Lower lobe of right lung (tissue), 2 donors: ENCODE results near the gene COL18A1. TPM values are rescaled to one million over a fixed set of nuclear protein-coding genes. Genes with fewer than 3 reads are reported as not detected.

Experiments used
- ATAC-seq, 2 donors: fragments of 200-7000 bp; cut with Tn5 transposase; one replicate each; pipeline ENCODE4 v1.9.1; 2020 to 2022; ENCODE audit warnings: mild to moderate bottlenecking in 2 of 2, moderate library complexity in 2 of 2
- DNase-seq: peaks from one replicate; pipeline ENCODE4 v3.0.0-alpha.2; 2020
- H3K27ac ChIP-seq: fragments of 200-600 bp; one replicate; pipeline ENCODE4 v1.8.0; 2022
- H3K27me3 ChIP-seq: fragments of 200-600 bp; one replicate; pipeline ENCODE4 v1.8.0; 2022; ENCODE audit warnings: low read depth
- H3K36me3 ChIP-seq: fragments of 200-600 bp; one replicate; pipeline ENCODE4 v1.8.0; 2022; ENCODE audit warnings: mild to moderate bottlenecking
- H3K4me1 ChIP-seq: fragments of 200-600 bp; one replicate; pipeline ENCODE4 v1.8.0; 2022
- H3K4me3 ChIP-seq: fragments of 200-600 bp; one replicate; pipeline ENCODE4 v1.8.0; 2022; ENCODE audit warnings: mild to moderate bottlenecking
- H3K9me3 ChIP-seq: fragments of 200-600 bp; one replicate; pipeline ENCODE4 v1.8.0; 2022
- intact Hi-C: fragments of 100-400 bp; cut with DNase I; formaldehyde crosslinking; loops from one replicate; pipeline ENCODE4 v1.11.0; 2022
- total RNA-seq: library from RNA; stranded (reverse); fragmentation: NEBNext Ultra II Directional; extraction: Animal tissue kit (Norgen Biotek cat#: 25700); gene quantifications from one replicate; pipeline ENCODE4 v1.2.1, GENCODE V29; 2021
- TF ChIP-seq, protein P1 (sequence below): fragments of 200-600 bp; IDR thresholded peaks from one replicate; pipeline ENCODE4 v1.8.0; 2022; ENCODE audit warnings: antibody characterized with exemption, mild to moderate bottlenecking
- donor health status: DM: no; HTN: yes; CAD: no; lungs with severe emphysema.

The COL18A1 gene
- total RNA-seq, 1 donor from 2014 or later, result 45.1 TPM

DNA sequence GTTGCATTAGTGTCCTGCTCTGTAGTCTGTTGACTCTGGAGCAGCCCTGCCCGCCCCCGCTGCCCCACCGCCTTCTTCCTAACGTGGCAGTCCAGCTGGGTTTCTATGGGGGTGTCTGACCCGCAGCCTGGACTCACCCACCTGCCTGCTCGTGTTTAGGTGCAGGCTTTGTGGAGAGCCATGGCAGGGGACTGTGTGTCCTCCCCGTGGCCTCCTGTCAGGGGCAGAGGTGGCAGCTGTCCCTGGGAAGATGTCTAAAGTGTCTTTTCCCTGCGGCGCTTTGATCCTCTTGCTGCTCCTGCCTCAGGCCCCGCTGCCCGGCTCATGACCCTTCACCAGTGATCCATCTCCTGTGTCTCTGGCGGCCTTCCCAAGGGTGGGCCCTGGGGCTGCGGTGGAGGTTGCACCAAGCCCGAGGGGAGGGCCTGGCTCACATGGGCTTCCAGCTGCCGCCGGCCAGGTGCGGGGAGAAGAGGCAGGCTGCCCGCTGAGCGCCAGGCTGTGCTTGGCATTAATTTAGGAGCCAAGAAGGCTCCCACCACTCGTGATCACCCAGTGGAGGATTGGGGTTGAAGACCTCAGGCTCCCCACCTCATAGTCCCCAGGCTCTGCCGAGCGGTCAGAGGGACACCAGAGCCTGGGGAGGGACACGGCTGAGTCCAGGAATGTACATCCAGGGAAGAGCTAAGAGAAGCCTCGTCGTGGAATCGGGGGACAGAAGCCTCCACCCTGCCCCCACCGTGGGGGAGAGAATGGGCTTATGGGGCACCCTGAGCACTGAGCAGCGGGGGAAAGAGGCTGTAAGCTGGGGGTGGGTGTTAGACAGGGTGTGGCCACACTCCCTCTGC lies 44.1 kb downstream of the COL18A1 start:
- Histone ChIP-seq H3K27me3 (no peaks in the 10 kb centered on the region), H3K9me3 (no peaks in the 10 kb centered on the region), H3K27ac (no peak overlapping the region), H3K36me3 (no peaks in the 10 kb centered on the region), H3K4me3 (no peak overlapping the region), H3K4me1 (peaks cover 4% of the 10 kb centered on the region)
- TF ChIP-seq, protein P1, sequence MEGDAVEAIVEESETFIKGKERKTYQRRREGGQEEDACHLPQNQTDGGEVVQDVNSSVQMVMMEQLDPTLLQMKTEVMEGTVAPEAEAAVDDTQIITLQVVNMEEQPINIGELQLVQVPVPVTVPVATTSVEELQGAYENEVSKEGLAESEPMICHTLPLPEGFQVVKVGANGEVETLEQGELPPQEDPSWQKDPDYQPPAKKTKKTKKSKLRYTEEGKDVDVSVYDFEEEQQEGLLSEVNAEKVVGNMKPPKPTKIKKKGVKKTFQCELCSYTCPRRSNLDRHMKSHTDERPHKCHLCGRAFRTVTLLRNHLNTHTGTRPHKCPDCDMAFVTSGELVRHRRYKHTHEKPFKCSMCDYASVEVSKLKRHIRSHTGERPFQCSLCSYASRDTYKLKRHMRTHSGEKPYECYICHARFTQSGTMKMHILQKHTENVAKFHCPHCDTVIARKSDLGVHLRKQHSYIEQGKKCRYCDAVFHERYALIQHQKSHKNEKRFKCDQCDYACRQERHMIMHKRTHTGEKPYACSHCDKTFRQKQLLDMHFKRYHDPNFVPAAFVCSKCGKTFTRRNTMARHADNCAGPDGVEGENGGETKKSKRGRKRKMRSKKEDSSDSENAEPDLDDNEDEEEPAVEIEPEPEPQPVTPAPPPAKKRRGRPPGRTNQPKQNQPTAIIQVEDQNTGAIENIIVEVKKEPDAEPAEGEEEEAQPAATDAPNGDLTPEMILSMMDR, result no peak
- no peak for DNase-seq
- intact Hi-C loops, result no loop called here
- ATAC-seq, result no peak

DNA sequence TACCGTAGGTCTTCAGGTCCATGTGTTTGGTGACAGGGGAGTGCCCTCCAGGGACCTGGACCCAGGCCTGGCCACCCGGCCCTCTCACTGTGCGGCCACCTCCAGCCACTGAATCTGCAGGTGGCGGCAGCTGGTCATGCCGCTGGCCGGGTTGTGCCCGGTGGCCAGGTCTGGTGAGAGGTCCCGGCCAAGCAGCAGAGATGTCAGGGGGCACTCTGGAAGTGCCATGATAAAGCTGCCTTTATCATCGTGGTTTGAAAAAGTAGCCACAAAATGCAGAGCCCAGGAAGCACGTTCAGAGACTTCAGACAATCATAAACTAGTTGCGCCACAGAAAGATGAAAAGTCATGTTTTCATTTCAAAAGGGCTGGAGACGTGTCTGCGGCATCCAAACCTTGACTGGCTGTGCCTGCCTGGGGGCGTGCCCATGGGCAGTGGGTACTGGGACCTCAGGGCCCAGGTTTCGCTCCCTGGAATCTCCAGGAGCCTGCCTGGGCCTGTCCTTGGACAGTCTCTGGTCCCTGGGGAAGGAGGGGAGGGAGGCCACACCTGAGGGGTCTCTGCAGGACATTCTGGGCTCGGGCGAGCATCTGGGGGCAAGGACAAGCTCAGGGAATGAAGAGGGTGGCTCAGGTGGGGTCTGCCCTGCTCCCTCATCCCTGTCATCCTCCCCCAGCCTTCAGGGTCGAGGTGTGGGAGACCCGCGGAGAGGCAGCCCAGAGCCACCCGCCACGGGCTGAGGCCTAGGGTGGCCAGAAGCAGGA lies 44.9 kb downstream of the COL18A1 start:
- H3K27me3 ChIP-seq, result no peaks in the 10 kb centered on the region
- TF ChIP-seq, protein P1, result no peak
- DNase-seq (no peak), ATAC-seq (no peak)
- no peak overlapping the region for H3K4me3 ChIP-seq
- peaks cover 9% of the 10 kb centered on the region for H3K4me1 ChIP-seq
- H3K9me3 ChIP-seq, result no peaks in the 10 kb centered on the region
- no peak overlapping the region for H3K27ac ChIP-seq
- intact Hi-C loops, result no loop called here
- H3K36me3 ChIP-seq, result no peaks in the 10 kb centered on the region

DNA sequence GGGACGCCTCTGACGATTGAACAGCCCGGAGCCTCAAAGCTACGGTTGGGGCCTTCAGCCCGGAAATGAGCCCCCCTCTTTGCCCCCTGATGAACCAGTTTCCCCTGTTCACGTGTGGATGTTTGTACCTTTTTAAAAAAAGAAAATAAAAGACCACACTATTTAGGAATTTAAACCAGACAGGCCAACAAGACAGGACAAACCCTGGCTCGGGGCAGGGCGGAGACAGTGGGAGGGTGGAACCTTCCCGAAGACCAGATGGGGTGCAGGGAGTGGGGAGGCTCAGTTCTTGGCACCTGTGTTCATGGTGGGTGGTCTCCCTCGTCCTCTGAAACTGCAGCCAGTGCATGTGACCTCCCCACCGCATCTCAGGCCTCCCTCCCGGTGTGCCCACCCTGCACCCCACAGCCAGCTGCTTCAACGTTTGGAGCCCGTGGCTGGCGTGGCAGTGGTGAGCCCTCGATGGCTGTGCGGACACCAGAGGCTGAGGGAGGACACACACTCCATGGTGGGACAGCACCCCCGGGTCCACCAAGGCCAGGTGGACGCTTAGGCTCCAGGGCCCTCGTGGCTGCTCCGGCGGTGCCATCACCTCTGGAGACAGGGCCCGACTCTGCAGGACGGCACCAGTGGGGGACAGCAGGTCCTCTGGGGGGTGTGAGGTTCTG lies 45.6 kb downstream of the COL18A1 start:
- Histone ChIP-seq H3K27ac (no peak overlapping the region), H3K4me3 (no peak overlapping the region), H3K27me3 (no peaks in the 10 kb centered on the region), H3K36me3 (no peaks in the 10 kb centered on the region), H3K9me3 (no peaks in the 10 kb centered on the region), H3K4me1 (peaks cover 16% of the 10 kb centered on the region)
- TF ChIP-seq, protein P1, result no peak
- no peak for ATAC-seq
- intact Hi-C loops, result no loop called here
- no peak for DNase-seq

GRCh38 chr21:45451091-45451740 lies 46.3 kb downstream of the COL18A1 start:
- TF ChIP-seq, protein P1, result no peak
- H3K27ac ChIP-seq, result no peak overlapping the region
- DNase-seq, result no peak
- H3K27me3 ChIP-seq, result no peaks in the 10 kb centered on the region
- H3K36me3 ChIP-seq, result no peaks in the 10 kb centered on the region
- no peak for ATAC-seq
- H3K9me3 ChIP-seq, result no peaks in the 10 kb centered on the region
- intact Hi-C loops, result no loop called here
- H3K4me3 ChIP-seq, result no peak overlapping the region
- peaks cover 19% of the 10 kb centered on the region for H3K4me1 ChIP-seq

GRCh38 chr21:45451771-45452182 lies 46.8 kb downstream of the COL18A1 start:
- H3K4me3 ChIP-seq, result no peak overlapping the region
- DNase-seq (no peak), ATAC-seq (no peak)
- H3K27me3 ChIP-seq, result no peaks in the 10 kb centered on the region
- H3K9me3 ChIP-seq, result no peaks in the 10 kb centered on the region
- H3K4me1 ChIP-seq, result peaks cover 19% of the 10 kb centered on the region
- intact Hi-C loops, result no loop called here
- TF ChIP-seq, protein P1, result no peak
- no peaks in the 10 kb centered on the region for H3K36me3 ChIP-seq
- no peak overlapping the region for H3K27ac ChIP-seq
